NCI-H128 (cell line): Measurements from ENCODE around the gene SH2D4B.

Source experiments
- DNase-seq: peaks from one replicate; lab custom pipeline; 2025; ENCODE audit not compliant: unreplicated experiment; lab: John Stamatoyannopoulos, UW

SH2D4B gene

DNA sequence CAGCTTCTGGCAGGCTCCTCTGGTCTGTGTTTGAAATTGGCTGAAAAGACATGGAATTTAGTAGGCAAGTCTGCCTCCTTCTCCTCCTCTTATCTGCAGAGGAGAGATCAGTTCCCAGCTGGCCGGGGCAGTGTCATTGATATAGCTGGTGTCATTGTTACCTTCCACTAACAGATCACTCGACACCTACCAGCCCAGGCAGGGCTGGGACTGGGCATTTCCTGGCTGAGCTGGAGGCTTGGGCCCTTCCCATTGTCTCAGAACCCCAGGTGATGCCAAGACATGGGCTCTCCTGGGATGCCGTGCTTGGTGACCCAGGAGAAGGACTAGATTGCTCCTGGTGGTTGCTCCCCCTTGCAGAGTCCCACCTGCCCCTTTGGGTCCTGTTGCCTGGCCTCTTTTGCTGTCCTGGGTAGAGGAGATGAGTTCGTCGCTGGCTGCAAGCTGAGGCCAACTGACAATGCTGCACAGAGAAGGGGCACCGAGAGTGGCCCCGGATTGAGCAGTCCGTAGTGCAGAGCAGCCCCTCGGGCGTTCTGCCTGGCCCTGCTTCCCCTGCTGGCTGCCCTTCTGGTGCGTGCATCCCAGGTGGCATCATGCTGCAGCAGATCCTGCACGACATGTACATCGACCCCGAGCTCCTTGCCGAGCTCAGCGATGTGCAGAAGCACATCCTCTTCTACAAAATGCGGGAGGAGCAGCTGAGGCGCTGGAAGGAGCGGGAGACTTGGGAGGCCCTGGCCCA is at the start of gene SH2D4B:
TSS of gene SH2D4B (plus strand) at position 167 of the 745 bp plus-strand sequence. CDS start at position 597, 430 bp downstream.
- DNase-seq = no peak

DNA sequence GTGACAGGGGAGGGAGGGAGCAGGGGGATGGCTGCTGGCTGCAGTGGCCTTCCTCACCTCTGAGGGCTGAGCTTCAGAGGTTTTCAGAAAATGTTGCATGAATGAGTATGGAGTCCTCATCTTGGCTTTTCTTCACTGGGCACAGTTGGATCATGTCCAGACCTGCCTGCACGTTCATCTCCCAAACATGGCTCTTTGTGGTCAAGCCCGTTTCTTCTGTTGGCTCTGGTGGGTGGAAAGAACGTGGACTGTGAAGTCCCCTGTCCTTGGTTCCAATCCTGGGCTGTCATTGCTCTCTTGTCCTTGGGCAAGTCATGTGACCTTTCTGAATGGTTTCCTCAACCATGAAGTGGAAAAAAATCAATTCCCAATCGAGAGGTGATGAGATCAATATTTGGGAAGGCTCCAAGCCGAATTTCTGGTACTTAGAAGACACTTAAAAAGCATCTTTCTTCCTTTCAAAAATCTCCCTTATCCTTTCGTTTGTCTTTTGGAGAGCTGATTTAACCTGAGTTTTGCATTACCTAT is 49.1 kb upstream of the SH2D4B start:
- no peak for DNase-seq

DNA sequence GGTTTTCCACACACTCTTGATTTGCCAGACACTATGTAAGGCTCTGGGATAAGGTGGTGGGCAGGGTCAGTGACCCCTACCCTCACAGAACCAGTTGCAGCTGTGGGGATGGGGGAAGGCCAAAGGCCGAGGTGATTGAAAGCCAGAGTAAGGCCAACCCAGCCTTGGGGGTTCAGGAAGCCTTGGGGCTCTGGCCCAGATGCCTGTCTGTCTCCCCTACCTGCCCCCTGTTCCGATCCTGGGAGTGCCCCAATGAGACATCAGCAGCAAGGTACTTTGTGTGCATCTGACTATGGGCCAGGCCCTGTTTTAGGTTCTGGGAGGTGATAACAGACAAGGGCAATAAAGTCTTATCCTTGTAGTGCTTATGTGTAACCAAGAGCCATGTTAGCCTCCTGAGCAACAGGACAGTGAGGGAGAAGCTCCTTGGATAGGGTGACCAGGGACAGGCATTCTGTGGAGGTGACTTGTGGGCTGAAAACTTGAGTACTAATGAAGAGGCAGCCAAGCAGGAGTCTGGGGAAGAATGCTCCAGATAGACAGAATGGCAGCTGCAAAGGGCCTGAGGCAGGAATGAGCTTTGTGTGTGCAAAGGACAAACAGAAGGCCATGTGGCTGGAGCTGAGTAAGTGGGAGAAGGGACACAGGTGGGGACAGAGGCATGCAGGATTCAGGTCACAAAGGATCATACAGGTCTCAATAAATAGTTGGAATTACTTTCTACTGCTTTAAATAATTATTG is 48.2 kb upstream of the SH2D4B start:
- no peak for DNase-seq

DNA sequence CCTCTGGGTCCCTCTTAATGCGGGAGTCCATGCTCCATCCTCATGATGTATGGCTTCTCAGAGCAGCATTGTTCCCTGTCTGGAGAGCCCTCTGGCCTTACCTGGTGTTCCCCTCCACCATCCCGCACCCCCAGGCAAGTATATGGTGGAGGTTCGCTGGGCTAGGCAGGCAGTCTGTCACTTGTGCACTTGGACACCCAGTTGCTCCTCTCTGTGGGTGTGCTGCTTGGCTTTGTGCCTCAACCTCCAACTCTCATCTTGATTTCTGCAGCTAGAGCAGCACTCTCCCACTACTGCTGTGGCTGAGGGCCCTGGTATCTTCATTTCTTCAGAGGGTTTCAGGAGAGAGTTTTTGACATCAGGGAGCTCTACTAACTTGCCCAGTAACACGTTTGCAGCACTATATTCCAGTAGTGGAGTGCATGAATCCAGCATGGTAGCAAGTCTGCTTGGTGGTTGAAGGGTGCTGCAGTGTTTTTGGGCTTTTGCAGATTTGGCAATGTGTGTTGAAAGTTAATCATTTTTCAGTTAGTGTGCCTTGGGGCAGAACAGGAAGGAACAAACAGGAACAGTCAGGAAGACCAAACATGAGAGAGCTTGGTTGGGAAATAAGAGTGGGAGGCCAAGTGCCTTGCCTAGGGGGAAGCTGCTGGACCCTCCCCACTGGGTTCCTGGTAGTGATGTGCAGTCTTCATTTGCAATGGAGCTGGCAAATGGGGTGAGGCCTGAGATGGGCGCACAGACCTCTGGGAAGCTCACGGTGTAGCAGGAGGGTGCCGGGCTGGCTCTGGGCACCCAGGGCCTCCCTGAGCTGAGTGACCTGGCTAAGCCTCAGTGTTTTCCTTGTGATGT is 46.2 kb upstream of the SH2D4B start:
- DNase-seq = no peak

DNA sequence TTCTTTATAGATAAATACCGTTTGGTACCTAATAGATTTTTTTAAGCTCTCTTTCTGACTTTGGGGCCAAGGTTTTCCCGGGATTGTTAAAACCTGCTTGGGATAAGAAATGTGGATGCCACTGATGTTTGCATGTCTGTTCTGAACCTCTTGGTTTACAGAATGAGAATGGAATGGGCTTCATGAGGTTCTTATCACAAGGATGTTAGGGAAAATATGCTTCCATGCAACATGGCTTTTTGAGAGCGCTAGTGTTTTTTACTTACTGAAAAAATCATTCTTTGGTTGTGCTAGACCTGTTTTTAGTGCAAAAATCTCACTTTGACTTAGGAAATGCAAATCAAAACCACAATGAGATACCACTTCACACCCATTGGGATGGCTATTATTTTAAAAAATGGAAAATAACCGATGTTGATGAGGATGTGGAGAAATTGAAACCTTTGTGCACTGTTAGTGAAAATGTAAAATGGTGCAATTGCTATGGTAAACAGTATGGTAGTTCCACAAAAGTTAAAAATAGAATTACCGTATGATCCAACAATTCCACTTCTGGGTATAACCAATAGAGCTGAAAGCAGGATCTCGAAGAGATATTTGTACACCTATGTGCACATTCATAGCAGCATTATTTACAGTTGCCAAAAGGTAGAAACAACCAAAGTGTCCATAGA is 44.7 kb upstream of the SH2D4B start:
- no peak for DNase-seq

DNA sequence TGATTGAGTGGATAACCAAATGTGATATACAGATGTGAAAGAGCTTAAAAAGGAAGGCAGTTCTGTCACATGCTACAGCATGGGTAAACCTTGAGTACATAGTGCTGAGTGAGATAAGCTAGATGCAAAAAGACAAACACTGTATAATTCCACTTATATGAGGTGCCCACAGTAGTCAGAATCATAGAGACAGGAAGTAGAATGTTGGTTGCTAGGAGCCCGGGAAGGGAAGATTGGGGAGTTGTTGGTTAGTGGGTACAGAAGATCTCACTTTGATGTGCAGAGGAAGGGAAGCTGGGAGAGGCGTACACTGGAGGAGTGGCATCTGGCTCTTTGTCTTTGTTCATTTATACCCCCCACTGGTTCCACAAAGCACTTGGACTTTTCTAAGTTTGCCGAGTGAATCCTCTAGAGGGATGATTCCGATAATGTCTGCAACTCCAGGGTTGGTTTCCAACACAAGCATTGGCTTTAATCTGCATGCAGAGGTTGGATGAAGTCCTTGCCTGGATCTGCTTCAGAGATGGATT is 44.1 kb upstream of the SH2D4B start:
- no peak for DNase-seq

DNA sequence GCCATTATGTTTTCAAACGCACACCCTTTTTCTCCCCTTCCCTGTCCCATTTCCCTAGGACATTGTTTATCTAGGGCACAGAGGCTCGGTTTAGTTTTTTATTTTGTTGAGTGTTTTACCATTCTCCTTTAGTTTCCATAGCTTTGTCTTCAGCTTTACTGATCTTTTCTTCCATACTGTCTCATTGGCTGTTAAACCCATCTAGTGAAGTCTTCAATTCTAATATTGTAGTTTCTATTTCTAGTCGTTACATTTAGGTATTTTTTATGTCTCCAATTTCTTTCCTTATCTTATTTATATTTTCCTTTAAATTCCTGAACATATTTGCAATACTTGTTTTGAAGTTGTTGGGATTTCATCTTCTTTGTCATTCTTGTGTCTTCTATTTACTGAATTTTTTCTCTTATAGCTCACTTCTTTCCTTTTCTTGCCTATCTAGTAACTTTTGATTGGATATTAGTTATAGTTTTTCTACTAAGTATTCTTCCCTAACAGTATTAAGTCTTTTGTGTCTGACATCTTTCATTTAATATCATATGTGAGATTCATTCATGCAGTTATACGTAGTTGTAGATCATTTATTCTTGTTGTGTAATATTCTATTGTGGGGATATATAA is 41.0 kb upstream of the SH2D4B start:
- DNase-seq = no peak

DNA sequence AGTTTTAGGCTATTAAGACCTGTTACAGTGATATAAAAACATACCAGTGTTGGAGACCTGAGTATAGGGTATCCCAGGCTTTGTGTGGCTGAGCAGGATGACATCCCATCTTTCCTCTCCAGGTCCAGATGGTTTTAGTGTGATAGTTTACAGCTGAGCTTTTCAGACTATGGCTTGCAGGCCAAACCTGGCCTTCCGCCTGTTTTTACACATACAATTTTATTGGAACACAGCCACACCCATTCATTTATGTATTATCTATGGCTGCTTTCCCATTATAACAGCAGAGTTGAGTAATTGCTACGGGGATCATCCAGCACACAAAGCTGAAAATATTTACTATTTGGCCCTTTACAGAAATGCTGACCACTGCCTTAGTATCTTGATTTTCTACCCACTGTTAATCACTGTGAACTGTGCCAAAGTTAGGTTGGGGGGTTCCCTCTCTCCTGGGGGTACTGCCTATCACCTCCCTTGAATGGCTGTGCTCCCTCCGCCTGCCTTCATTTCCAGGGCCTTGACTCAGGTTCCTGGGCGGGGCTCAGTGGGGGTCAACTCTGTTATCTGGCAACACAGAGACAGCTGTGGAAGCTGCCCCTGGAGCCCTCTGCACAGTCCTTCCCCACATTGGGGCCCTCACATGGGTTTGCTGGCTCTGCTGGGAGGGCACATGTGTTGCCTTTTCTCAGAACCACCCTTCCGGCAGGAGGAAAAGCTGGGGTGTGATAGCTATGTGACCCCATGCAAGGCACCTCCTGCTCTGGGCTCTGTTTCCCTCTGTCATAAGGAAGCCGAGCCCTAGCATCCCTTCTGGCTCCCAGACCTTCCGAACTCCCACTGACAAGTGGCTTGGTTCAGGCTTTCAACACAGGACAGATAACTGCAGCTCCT is 40.3 kb upstream of the SH2D4B start:
- no peak for DNase-seq

DNA sequence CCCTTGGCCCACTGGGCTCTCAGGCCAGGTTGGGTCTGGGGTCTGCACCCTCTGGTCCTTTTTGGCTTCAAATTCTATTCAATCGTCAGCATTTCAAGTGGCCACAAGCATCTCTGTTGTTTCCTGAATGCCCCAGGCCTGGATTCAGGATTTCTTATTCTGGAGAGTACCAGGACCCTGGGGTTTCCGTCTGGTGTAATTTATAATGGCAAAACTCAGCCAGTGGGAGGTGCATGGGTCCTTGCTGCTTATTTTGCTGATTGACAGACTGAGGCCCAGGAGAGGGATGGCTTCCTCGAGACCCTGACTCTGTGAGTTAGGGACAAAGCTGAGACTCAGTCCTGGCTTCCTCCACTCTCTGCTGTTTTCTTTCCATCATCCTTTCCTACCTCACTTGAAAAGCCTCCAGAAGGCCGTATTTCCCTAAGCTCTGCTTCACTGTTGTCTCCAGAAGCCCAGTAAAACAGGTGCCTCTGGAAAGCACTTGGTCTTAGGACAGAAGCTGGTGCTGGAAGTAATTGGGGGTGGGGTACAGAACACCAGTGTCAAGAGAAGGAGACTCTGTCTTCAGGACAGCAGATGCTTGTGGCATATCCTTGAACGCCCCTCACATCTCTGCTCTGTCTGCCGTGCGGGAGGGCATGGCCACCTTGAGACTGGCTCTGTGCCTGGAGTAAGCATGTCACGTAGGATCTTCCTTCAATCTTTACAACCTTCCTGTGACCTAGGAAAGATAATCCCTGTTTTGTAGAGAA is 39.4 kb upstream of the SH2D4B start:
- no peak for DNase-seq

DNA sequence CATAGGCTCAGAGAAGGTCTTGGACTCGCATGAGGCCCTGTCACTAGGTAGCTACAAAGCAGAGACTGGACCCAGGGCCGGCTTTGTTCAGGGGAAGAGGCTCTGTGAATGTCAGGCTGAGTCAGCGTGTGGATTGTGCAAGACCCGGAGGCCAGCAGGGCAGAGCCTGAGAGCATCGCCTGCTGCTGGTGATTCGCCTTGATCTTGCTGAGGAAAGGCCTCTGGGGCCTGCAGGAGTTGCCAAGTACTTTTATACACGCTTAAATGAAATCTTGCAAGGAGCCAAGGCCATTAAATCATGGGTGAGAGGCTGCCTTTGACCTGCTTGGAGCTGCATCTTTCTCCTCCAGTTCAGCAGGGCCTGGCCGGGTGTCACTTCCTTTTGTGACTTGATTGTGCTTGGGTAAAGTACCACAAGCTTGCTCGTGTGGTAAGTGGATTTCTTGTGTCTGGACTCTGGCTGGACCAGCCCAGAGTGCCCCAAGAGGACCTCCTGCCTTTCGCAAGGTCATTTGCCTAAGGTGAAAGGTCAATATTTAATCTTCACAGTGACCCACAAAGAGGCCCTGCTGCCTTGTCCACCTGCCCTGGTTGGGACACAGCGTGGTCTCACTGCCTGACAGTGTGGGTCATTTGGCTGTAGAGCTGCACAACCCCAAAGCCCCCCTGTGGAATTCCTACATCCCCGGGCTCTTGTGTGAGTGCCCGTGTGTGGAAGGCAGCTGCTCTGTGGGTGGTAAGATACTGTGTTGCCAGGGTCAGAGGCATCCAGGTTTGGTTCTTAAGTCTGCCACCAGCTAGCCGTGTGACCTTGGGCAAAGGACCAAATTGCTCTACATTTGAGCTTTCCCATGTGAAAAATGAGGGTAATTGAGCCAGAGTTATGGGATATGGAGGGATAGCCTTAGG is 38.6 kb upstream of the SH2D4B start:
- DNase-seq = no peak

DNA sequence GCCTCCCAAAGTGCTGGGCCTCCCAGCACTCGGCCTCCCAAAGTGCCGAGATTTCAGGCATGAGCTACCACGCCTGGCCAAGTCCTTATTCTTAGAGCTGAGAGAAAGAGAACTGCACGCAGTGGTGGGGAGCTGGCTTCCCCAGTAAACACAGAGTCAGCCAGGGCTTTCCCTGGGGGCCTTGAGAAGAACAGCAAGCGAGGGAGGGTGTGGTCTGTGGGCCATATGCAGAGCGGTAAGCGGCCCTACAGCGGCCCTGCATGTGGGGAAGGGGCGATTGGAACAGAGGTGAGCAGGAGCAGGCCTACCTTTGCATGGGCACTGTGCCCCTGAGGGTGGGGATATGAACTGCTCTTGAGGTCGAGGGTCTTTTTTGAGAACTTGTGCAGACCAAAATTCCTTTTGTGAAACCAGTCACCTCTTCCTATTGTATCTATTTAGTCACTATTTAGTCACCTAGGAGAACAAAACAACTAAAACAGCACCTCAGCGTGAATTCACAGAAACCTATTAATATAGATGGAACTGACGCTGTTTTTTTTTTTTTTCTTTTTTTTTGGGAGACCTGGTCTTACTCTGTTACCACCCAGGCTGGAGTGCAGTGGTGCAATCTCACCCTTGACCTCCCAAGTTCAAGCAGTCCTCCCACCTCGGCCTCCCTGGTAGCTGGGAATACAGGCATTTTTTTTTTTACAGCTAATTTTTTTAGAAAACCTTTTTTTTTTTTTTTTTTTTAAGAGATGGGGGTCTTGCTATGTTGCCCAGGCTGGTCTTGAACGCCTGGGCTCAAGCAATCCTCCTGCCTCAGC is 36.9 kb upstream of the SH2D4B start:
- DNase-seq = no peak

DNA sequence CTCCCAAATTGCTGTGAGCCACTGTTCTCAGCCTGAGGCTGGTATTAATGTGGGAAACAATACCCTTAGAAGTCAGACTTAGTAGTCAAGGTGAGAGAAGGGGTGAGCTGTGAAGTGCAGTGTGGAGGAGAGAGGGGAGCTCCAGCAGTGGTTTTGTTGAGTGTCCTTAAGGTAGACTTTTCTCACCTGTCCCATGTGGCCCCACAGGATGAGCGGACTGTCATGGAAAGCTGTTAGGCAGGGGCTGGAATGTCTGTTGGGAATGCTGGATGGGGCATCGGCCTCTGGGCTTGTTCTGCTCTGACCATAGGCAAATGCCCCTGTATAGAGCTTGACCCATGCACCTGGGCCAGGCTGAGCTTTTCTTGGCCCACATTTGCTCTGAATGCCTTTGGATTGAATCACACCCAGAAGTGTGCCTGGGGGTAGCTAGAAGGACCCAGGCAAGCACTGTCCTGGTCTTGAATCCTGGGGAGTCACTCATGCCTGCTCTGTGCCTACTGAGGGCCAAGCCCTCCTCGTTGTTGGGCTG is 36.3 kb upstream of the SH2D4B start:
- no peak for DNase-seq

DNA sequence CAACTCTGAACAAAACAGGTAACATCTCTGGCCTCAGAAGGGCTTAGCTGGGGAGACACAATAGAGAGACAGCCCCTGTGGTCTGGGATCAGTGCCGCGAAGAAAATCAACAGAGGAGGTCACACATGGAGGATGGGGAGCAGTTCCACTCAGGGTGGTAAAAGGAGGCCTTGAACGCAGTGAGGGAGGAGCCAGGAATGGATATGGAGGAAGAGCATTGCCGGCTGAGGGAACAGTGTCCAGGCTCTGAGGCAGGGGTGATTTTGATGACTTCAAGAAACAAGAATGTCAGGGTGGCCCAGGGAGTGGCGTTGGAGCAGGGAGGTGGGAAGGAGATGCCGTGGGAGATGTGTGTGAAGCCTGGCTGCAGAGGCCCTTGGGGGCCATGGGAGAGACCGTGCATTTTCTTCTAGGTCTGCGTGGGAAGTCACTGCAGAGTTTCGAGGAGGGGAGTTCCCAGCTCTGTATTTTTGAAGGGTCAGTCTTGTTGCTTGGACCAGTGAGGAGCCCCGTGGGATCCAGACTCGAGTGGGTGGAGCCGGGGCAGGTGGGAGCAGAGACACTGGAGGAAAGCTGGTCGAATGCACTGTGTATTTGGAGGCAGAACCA is 35.7 kb upstream of the SH2D4B start:
- DNase-seq = no peak

DNA sequence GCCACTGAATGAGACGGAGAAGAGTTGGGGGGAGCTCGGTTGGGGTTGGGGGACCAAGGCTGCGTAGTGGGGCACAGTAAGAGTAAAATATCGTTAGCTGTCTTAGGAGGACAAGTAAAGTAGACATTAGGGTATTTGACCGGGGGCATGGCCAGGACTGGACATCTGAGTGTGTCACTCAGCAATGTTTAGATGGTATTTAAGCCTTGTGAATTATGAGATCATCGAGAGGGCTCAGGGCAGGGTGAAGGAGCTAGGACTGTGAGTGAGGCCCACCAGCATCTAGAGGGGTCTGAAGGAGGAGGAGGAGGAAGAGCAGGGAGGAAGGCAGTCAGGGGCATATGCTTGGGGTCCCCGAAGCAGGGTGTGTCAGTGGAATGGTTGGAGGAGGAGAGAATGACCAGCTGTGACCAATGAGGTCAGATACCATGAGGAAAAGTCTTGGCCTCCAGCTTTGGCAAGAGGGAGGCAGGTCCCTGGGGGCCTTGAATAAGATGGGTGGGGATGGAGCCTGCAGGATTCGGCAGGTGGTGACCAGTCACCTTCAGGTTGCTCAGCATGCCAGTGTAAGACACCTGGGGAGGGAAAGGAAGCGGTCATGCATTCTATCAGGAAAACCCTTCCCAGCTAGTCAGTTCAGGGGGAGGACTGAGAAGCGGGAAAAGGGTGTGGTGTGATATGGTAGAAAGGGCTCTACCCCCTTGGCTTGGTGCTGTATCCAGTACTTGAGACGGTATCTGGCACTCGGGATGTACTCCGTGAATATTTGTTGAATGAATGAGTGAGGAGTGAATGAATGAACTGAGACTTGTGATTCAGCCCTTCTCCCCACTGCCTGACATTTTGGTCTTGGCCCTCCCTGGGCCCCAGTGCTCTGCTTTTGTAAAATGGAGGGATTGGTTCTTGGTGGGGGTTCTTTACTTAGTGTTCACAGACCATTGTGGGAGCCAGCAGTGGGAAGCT is 34.8 kb upstream of the SH2D4B start:
- no peak for DNase-seq
